Measurements from ENCODE around the gene BEST4. TPM values are rescaled to one million over a fixed set of nuclear protein-coding genes. Genes with fewer than 3 reads are reported as not detected.

Gene BEST4
- total and polyA plus RNA-seq, 2 of the 8 experiments (the other 6 are each of a cell fraction or from before 2014, with no cell fraction given), result 0.76 to 1.4 TPM

DNA sequence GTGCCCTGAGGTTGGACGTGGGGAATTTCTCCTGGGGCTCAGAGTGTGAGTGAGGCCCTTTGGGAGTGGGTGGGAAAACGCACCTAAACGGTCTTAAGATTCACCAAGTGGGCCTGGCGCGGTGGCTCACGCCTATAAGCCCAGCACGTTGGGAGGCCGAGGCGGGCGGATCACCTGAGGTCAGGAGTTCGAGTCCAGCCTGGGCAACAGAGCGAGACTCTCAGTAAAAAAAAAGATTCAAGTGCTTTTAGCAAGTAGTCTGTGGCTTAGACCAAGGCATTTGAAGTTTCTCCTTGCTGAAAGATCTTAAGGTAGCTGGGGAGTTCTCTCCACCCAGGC, 11.3 kb downstream of the BEST4 start:
- H3K27me3 ChIP-seq (replicated peaks in 1 of 4; ENCODE audit: control insufficient read depth in 3 of 4, extremely low read depth in 1 of 4, insufficient read depth in 3 of 4, low read length in 3 of 4), result no peaks in the 10 kb centered on the region
- peaks cover 15 to 33% of the 10 kb centered on the region in 2 experiments for H3K79me2 ChIP-seq (ENCODE audit: control insufficient read depth in 1 of 2, insufficient read depth in 2 of 2, low read length in 2 of 2)
- H3K36me3 ChIP-seq (ENCODE audit: control insufficient read depth in 2 of 4, insufficient read depth in 4 of 4, low read length in 3 of 4), result peaks cover 24 to 54% (median 34%) of the 10 kb centered on the region in 4 experiments
- no peak overlapping the region for H3K14ac ChIP-seq (ENCODE audit: insufficient read length)
- 0 out of 2 replicates have a peak overlapping the region, but pooled peaks have one; percentile 24 for H3K18ac ChIP-seq (ENCODE audit: extremely low read depth, low read length)
- H3K4me3 ChIP-seq (ENCODE audit: extremely low read depth in 1 of 4, insufficient read depth in 2 of 4, low read depth in 3 of 4, low read length in 4 of 4), result peak overlapping the region; percentile 68 to 95 (median 84)
- H3K23me2 ChIP-seq (ENCODE audit: low read depth, low read length), result peaks cover 16% of the 10 kb centered on the region
- H2BK20ac ChIP-seq (ENCODE audit: low read length), result no peak overlapping the region
- H2BK5ac ChIP-seq (ENCODE audit: low read depth, low read length), result peak overlapping the region; percentile 96; the same call in 1 of the 2 replicates
- H4K91ac ChIP-seq (replicated peaks; ENCODE audit: insufficient read length, low read length), result no peak overlapping the region
- TF ChIP-seq YY1 (IDR thresholded peaks at IDR 0.05; ENCODE audit: low read depth, low read length), result no peak
- H2BK120ac ChIP-seq (replicated peaks; ENCODE audit: low read depth, low read length), result no peak overlapping the region
- no peak overlapping the region for H3K23ac ChIP-seq (ENCODE audit: insufficient read length)
- CTCF ChIA-PET (ENCODE audit: partially characterized antibody), result interaction anchor here (0.9 to 4.1 kb wide), 6 partner anchors 9 to 45 kb away, joined by 3 to 21 read pairs (median 4); partner anchors contain the start of gene RNU5D-1
- no peaks in the 10 kb centered on the region for H3K9me3 ChIP-seq (ENCODE audit: insufficient read depth in 2 of 2, low read depth in 1 of 2, low read length in 1 of 2)
- peaks cover 13 to 21% of the 10 kb centered on the region in 2 experiments for H4K20me1 ChIP-seq (replicated peaks in 1 of 2; ENCODE audit: control insufficient read depth in 1 of 2, insufficient read depth in 2 of 2, low read length in 2 of 2)
- peaks cover 0 to 8% (median 2%) of the 10 kb centered on the region in 4 experiments; a peak in 5 of 7 replicates for H3K4me1 ChIP-seq (replicated peaks in 1 of 4; ENCODE audit: control insufficient read depth in 3 of 4, insufficient read depth in 4 of 4, low read length in 3 of 4)
- H2AK5ac ChIP-seq (ENCODE audit: low read depth, low read length), result no peak overlapping the region
- peaks cover 3% of the 10 kb centered on the region; the same call in 1 of the 2 replicates for H3K79me1 ChIP-seq (ENCODE audit: low read depth, low read length)
- H3K4ac ChIP-seq (replicated peaks; ENCODE audit: insufficient read length, low read depth, low read length), result no peak overlapping the region
- H3K4me2 ChIP-seq (ENCODE audit: insufficient read depth in 1 of 2, low read depth in 2 of 2, low read length in 2 of 2), result peak overlapping the region; percentile 93 to 98
- peak overlapping the region; percentile 96 to 100 (median 96) for H3K9ac ChIP-seq (replicated peaks in 1 of 4; ENCODE audit: extremely low read depth in 1 of 4, low read depth in 3 of 4, low read length in 3 of 4)
- 50% methylated on average over 12 of the region's 12 CpGs; no CpG with 5 or more reads in 1 of the 2 experiments for WGBS, 2 experiments (ENCODE audit: extremely low coverage in 1 of 2, insufficient coverage in 1 of 2, insufficient read length in 1 of 2, insufficient replicate concordance in 2 of 2, low coverage in 1 of 2, low lambda C conversion rate in 2 of 2, missing lambda C conversion rate in 1 of 2)
- H2AFZ ChIP-seq (ENCODE audit: low read length), result no peak overlapping the region
- H3K27ac ChIP-seq (ENCODE audit: low read depth, low read length), result peak overlapping the region; percentile 85; the same call in 1 of the 2 replicates
- H4K5ac ChIP-seq (ENCODE audit: insufficient read length, low read depth, low read length), result no peak overlapping the region
- no peak overlapping the region for H2BK12ac ChIP-seq (ENCODE audit: low read depth, low read length)
- DNase-seq (ENCODE audit: low read depth in 1 of 2, low spot score in 2 of 2) (no peak), FAIRE-seq (no peak)
- POLR2A ChIA-PET (ENCODE audit: partially characterized antibody), result interaction anchor here (0.6 to 23.6 kb wide), 19 partner anchors 12 to 745 kb away, joined by 3 to 428 read pairs (median 17); partner anchors contain the start of genes BEST4, BTBD19, DYNLT4 and KIF2C
- no peak overlapping the region for H3K56ac ChIP-seq (replicated peaks; ENCODE audit: insufficient read length, low read depth, low read length)
- no peak overlapping the region for H2BK15ac ChIP-seq (ENCODE audit: low read length)
- H4K8ac ChIP-seq (ENCODE audit: extremely low read depth, insufficient read depth, low read length), result 0 out of 2 replicates have a peak overlapping the region, but pooled peaks have one; percentile 65
